Kidney tubule cell (primary cell): ENCODE data around the gene FBXW8.

Source experiments
- DNase-seq: peaks from one replicate; pipeline ENCODE4 v3.0.0-alpha.2; 2018; ENCODE audit warnings: low spot score

The FBXW8 gene

GRCh38 chr12:117023998-117024960, 113.5 kb downstream of the FBXW8 start:
- DNase-seq = no peak

GRCh38 chr12:117024961-117025480, 114.3 kb downstream of the FBXW8 start:
- no peak for DNase-seq

GRCh38 chr12:117025481-117026151, 114.9 kb downstream of the FBXW8 start:
- DNase-seq = peak; percentile 71

DNA sequence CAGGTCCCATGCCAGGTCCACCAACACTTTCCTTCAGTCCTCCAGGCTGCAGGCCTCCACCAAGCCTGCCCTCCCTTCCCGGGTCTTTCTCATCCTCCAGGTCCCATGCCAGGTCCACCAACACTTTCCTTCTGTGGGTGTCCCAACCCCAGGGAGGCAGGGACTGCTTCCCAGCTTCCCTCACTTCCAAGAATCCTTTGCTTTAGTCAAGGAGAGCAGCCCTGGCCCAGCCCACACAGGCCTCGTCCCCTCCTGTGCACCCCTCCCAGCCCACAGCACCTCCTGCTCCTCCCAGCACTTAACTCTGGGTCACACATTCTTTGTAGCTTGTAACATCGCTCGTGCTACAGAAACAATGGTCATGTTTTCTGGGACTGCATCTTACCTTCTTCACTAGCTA, 115.6 kb downstream of the FBXW8 start:
- no peak for DNase-seq

- DNase-seq = no peak
Measured at GRCh38 chr12:117026921-117027250, 116.1 kb downstream of the FBXW8 start.

GRCh38 chr12:117027251-117028086, 116.7 kb downstream of the FBXW8 start:
- no peak for DNase-seq

DNA sequence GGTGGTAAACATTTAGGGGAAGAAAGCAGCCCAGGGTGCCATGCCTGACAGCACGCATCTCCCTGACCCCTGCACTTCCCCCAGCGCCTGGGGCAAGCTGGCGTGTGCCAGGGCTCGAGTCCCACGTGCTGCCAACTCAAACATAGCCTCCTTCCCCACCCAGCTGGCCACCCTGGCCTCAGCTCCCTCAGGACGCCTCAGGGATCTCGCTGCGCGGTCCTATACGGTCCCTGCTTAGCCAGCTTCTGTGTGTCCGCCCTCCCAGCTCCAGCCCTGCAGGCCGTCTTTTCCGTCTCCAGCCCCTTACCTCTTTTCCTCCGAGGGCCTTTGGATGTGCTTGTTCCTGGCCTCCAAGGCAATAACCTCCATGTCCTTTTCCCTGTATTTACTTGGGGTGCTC, 117.5 kb downstream of the FBXW8 start:
- DNase-seq = no peak

DNA sequence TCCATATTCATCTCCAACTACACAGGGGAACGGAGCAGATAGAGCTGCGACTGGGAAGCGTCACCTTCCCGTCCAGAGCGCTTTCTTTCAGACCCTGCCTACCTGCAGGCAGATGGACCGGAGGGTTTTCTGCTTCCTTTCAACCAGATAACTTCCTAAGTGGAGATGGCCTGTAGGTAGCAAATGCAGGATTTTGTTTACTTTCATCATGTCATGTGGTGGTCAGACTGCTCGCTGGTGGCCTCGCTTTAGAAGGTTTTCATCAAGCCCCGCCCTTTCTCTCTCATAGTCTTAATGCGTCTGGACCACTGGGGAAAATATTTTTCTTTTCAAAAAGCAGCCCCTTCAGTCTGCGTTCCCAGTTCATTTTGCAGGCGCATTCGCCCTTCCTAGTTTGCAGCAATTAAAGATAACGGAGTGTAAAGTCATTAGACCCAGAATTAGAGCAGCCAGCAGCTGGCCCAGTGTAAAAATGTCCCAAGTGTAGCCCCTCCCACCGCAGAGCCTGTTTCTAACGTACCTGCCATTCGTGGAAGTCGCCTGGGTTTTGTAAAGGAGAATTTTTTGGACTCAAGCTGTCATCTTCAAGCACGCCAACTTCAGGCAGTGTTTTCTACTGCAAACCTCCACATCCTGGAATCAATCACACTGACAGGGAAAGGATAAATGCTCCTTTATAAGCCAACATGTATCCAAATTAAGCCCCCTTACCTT, 119.6 kb downstream of the FBXW8 start:
- DNase-seq = no peak

DNA sequence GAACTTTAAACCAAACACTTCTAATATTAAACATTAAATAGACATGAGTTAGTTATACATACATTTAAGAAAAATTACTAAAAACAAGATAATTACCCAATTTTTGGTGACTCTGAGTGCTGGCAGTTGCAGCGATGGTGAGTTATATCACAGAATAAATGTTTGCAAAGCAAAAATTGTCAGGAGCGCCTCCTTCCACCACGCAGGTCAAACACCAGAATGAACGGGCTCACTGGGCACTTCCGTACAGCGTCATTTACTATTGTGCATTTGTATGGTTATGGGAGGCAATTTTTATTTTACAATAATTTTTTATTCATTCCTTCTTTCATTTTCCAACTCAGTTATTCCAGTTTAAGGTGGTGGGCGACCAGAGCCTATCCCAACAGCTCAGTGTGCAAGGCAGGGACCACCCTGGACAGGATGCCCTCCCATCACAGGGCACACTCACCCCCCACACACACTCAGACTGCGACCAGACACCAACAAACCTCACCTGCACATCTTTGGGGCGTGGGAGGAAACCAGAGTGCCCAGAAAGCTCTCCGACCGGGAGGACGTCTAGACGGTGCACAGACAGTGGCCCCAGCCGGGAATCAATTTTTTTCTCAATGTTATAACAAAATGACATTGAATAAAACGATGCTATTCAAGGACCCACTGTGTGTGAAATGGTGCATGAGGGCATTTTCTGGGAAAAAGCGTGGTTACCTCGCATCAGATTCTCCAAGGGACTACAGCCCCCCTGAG, 121.3 kb downstream of the FBXW8 start:
- no peak for DNase-seq

DNA sequence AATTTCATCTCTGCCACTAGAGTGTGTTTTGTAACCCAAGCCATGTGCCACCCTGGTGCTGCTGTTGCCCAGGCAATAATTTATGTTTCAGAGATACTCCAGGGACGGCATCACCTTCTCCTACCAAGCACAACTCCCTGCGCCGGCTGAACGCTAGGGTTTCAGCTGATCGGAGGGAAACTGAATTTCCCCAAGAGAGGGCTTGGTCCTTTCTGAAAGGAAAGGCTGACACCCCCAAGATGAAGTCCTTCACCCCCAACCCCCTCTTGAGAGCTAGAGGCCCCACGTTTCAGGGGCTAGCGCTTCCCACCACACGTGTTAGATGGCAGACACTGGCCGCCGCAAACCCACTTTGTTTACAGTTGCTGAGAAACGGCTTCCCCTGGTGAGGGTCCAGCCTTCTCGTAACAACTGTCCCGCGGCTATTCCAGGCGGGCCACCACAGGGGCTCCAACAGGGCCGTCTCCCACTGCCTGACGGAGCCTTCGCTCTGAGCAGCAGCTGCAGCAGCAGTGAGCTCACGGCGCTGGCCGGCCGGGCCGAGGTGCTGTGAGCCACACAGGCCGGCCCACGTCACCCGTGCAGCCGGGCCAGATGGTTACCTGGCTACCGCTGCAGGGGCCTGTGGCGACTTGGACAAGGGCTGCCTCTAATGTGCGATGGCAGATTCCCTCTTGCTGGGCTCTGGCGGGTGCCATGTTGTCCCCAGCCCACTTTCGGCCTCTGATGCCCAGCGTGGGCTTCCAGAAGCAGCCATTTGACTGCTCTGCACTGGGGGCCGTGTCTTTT, 122.0 kb downstream of the FBXW8 start:
- DNase-seq = peak; percentile 10

DNA sequence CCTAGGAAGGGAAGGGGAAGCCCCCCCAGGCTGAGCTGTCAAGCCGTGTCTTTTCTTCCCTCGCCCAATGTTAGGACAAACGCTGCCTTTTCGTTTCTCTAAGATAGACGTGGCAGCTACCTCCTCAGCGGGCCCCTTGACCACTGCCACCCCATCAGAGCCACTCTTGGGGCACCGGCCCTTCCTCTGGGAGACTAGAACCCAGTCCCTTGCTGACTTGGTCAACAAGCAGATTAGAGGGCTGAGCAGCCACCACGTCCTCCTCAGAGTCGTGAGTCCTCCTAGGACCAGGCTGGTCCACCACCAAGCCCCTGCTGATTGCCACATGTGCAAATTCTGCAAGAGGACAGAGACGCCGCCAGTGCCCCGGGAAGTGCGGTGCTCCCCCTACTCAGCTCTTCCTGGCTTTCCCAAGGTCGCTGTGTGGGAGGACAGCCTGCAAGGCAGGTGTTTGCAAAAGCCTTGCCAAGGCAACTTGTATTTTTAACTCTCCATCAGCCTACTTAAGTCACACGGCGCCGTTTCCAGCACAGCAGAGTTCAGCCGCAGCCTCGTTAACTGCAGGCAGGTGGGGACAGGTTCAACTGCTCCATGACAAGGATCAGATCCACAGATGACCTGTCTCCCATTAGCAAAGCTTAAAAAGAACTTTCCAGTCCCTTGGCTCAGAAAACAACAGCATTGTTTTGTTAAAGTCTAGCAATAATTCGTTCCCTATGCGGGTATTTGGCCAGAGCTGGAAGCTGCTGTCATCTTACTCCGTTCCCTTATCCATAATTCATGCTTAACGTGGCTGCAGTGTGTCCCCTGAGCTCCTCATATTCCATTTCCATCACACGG, 122.9 kb downstream of the FBXW8 start:
- peak; percentile 3 for DNase-seq

DNA sequence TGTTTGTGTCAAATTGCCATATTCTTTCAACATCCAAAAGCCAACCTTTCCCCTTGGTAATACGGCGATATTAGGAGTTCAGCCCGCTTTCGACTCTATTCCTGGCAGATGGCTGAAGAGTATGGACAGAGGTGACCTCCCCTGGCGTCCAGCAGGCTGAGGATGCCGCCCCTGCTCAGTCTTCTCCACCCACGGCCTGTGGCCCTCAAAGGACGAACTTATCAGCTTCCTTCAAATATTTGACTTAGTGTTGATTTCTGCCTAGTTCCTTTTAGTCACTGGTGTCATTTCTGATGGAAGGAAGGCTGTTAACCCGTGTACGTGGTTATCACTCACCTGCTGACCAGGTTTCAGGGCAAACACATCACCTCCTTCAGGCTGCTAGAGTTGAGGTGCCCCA, 123.5 kb downstream of the FBXW8 start:
- DNase-seq = no peak

DNA sequence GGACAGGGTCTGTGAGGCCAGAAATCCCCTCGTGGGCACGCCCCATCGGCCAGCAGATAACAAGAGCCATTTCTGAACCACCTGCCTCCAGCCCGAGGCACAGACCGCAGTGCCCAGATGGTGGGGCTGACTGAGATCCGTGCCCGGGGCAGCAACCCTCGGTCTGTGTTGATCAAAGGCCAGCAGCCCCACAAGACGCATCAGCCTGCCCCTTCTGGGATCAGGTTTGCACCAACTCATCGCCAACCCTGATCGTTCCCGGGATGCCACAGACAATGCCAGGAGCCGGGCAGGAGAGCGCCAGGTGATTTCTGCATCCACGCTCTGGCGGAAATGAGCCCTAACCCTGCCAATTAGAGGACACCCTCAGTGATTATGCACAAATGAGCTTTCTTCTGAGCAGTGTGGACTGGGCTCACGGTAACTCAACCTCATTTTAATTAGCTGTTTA, 124.0 kb downstream of the FBXW8 start:
- DNase-seq = no peak

DNA sequence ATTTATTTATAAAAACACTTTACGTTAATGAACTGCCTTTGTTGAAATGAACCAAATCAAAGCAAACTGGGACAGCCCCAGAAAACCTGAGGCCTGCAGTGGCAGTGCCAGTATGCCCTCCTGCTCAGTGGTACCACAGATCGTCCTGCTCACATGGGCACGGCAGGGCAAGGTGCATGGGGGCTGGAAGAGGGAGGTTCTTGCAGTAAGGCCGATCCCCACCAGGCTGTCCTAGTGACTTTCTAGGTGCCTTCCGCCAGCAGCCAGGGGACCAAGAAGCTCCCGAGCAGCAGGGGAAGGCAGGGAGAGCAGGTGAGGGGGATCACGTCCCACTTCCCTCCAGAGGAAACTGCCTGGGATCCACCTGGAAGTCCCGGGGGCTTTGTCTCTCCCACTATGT, 124.5 kb downstream of the FBXW8 start:
- DNase-seq = no peak

- no peak for DNase-seq
Measured at GRCh38 chr12:117036046-117036445, 125.3 kb downstream of the FBXW8 start.

- no peak for DNase-seq
Measured at GRCh38 chr12:117036547-117036946, 125.8 kb downstream of the FBXW8 start.

DNA sequence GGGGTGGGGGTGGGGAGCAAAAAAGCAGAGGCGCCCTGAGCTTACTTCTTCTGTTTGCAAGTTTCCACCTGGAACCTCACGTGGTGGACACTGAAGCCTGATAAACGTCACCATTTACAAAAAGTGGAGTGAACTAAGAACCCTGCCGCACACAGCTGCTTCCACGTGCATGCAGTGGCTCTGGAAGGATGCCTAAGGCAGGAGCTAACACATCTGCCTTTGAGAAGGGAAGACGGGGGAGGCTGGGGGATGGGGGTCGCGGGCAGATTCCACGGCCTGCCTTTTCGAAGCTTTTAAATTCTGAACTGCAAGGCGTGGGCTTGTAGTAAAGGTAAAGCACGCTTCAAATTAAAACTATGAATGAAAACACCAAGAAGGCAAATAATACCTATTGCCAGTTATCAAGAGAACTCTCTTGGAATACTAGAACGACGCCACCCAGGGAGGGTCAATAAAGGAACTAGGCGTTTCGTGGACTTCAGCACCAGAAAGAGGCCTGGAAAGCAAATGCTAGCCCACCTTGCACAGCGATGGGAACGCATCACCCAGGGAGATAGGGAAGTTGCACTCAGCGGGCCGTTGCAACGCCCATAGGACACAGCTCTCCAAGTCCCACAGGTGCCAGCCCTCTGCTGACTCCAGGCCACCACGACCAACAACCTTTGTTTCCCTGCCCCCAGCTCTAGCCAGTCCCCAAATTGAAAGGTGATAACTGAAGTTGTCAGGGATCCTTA, 126.7 kb downstream of the FBXW8 start:
- DNase-seq = no peak

- DNase-seq = no peak
Measured at GRCh38 chr12:117038023-117038680, 127.4 kb downstream of the FBXW8 start.
